Stimulated activated CD4-positive, alpha-beta T cell treated with anti-CD3 and anti-CD28 coated beads, Interleukin-2, amount 100 ng/mL, for 24 hours (primary cell): ENCODE measurements around the gene AGAP1.
"Not testable (repeated sequence)": the region's sequence is repeated elsewhere in the genome, so short reads cannot be mapped to it uniquely, and the experiment has no call there.

ENCODE experiments used
- DNase-seq, 2 donors: peaks; one replicate each; pipeline ENCODE4 v3.0.0-alpha.2; 2020

Gene AGAP1

GRCh38 chr2:236061899-236062298 lies 568.1 kb downstream of the AGAP1 start:
- DNase-seq: no peak

GRCh38 chr2:236062806-236063205 lies 569.0 kb downstream of the AGAP1 start:
- DNase-seq: not testable (repeated sequence)

GRCh38 chr2:236063994-236064393 lies 570.2 kb downstream of the AGAP1 start:
- DNase-seq: no peak

GRCh38 chr2:236065314-236066160 lies 571.7 kb downstream of the AGAP1 start:
- DNase-seq: no peak

GRCh38 chr2:236070236-236070635 lies 576.4 kb downstream of the AGAP1 start:
- DNase-seq: no peak

- no peak for DNase-seq
Measured at GRCh38 chr2:236073246-236073645, 579.4 kb downstream of the AGAP1 start.

- DNase-seq: no peak
Measured at GRCh38 chr2:236073867-236074655, 580.2 kb downstream of the AGAP1 start.

GRCh38 chr2:236075802-236076201 lies 582.0 kb downstream of the AGAP1 start:
- DNase-seq: no peak

- no peak for DNase-seq
Measured at GRCh38 chr2:236078297-236079255, 584.7 kb downstream of the AGAP1 start.

- no peak for DNase-seq
Measured at GRCh38 chr2:236080412-236080811, 586.6 kb downstream of the AGAP1 start.

GRCh38 chr2:236081171-236081570 lies 587.3 kb downstream of the AGAP1 start:
- no peak for DNase-seq

GRCh38 chr2:236082061-236082460 lies 588.2 kb downstream of the AGAP1 start:
- no peak for DNase-seq

GRCh38 chr2:236083934-236084333 lies 590.1 kb downstream of the AGAP1 start:
- no peak for DNase-seq

- DNase-seq: no peak
Measured at GRCh38 chr2:236085211-236085610, 591.4 kb downstream of the AGAP1 start.

- DNase-seq: no peak
Measured at GRCh38 chr2:236085647-236086046, 591.8 kb downstream of the AGAP1 start.

- DNase-seq: no peak
Measured at GRCh38 chr2:236086403-236086970, 592.6 kb downstream of the AGAP1 start.

GRCh38 chr2:236086971-236087465 lies 593.2 kb downstream of the AGAP1 start:
- DNase-seq: no peak

- DNase-seq: no peak
Measured at GRCh38 chr2:236088368-236089057, 594.7 kb downstream of the AGAP1 start.

GRCh38 chr2:236089271-236090026 lies 595.6 kb downstream of the AGAP1 start:
- DNase-seq: no peak

- DNase-seq: no peak
Measured at GRCh38 chr2:236090027-236090382, 596.2 kb downstream of the AGAP1 start.

GRCh38 chr2:236090826-236091225 lies 597.0 kb downstream of the AGAP1 start:
- not testable (repeated sequence) for DNase-seq
